ENCODE data around the gene FGFR3. TPM values are rescaled to one million over a fixed set of nuclear protein-coding genes. Genes with fewer than 3 reads are reported as not detected.

The FGFR3 gene
- total and polyA plus RNA-seq, 9 of the 15 experiments (the other 6 are each of a cell fraction or from before 2014, with no cell fraction given) = 1.2 to 60.4 (median 12.7) TPM

DNA sequence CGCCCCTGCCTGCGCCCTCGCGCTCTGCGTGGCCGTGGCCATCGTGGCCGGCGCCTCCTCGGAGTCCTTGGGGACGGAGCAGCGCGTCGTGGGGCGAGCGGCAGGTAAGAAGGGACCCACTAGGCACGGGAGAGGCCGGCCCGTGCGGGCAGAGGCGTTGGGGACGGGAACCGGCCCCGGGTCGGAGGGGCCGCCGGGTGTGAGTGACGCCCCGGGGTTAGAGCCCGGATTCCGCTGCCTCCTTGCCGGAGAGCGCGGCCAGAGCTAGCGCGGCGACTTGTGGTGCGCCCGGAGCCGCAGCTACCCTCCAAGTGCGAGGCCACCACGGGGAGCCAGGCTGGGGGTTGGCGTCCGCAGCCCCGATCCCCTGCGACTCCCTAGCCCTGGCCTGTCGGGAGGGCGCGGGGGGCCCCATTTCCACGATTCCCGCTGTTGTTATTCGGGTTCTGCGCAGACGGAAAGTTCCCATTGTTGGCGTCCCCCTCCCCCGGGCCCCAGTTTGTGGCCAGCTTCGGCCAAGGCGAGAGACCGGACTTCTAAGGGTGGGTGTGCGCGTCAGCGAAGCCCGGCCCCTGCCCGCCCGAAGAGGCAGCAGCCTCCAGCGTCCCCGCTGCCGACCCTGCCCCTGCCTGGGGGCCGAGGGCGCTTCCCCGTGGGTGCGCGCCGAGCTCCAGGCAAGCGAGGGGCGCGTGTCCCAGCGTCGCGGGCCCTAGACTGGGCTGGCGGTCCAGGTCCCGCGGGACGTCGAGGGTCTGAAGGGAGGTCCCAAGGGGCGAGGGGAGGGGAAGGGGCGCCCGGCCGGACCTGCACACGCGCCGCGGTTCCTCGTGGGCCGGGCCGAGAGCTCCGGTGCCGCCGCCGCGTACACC is 1.1 kb downstream of the FGFR3 start (continued):
- TF ChIP-seq, protein P1, sequence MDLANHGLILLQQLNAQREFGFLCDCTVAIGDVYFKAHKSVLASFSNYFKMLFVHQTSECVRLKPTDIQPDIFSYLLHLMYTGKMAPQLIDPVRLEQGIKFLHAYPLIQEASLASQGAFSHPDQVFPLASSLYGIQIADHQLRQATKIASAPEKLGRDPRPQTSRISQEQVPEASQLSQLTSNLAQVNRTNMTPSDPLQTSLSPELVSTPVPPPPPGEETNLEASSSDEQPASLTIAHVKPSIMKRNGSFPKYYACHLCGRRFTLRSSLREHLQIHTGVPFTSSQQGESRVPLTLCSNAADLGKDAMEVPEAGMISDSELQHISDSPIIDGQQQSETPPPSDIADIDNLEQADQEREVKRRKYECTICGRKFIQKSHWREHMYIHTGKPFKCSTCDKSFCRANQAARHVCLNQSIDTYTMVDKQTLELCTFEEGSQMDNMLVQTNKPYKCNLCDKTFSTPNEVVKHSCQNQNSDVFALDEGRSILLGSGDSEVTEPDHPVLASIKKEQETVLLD (IDR thresholded peaks at IDR 0.05) = no peak; the same call in 1 of the 2 replicates
- TF ChIP-seq, protein P2, sequence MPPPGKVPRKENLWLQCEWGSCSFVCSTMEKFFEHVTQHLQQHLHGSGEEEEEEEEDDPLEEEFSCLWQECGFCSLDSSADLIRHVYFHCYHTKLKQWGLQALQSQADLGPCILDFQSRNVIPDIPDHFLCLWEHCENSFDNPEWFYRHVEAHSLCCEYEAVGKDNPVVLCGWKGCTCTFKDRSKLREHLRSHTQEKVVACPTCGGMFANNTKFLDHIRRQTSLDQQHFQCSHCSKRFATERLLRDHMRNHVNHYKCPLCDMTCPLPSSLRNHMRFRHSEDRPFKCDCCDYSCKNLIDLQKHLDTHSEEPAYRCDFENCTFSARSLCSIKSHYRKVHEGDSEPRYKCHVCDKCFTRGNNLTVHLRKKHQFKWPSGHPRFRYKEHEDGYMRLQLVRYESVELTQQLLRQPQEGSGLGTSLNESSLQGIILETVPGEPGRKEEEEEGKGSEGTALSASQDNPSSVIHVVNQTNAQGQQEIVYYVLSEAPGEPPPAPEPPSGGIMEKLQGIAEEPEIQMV (tag; conservative IDR thresholded peaks at IDR 0.05; ENCODE audit: low read depth) = no peak
- TF ChIP-seq RBM39 (optimal IDR thresholded peaks at IDR 0.05; ENCODE audit: low read depth, low read length) = no peak
- TF ChIP-seq, protein P3, sequence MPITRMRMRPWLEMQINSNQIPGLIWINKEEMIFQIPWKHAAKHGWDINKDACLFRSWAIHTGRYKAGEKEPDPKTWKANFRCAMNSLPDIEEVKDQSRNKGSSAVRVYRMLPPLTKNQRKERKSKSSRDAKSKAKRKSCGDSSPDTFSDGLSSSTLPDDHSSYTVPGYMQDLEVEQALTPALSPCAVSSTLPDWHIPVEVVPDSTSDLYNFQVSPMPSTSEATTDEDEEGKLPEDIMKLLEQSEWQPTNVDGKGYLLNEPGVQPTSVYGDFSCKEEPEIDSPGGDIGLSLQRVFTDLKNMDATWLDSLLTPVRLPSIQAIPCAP (CRISPR knock-in tag; IDR thresholded peaks at IDR 0.05; ENCODE audit: borderline replicate concordance) = no peak
- TF ChIP-seq RBBP5 (IDR thresholded peaks at IDR 0.05; ENCODE audit: borderline replicate concordance, insufficient read depth, low read length, poor library complexity, severe bottlenecking) = peak; percentile 54
- TF ChIP-seq ETV5 (CRISPR knock-in tag; IDR thresholded peaks at IDR 0.05; ENCODE audit: low read depth) = no peak
- no peak for TF ChIP-seq NFRKB (IDR thresholded peaks at IDR 0.05; ENCODE audit: low read depth)
- TF ChIP-seq THRAP3 (IDR thresholded peaks at IDR 0.05; ENCODE audit: borderline replicate concordance) = no peak
- no peak for TF ChIP-seq EZH2 (IDR thresholded peaks at IDR 0.05; ENCODE audit: borderline replicate concordance, low read depth, low read length)
- TF ChIP-seq TSC22D4 (tag; IDR thresholded peaks at IDR 0.05) = no peak
- TF ChIP-seq, protein P4, sequence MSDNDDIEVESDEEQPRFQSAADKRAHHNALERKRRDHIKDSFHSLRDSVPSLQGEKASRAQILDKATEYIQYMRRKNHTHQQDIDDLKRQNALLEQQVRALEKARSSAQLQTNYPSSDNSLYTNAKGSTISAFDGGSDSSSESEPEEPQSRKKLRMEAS (CRISPR knock-in tag; IDR thresholded peaks at IDR 0.05) = no peak; the same call in 1 of the 2 replicates
- TF ChIP-seq, protein P5, sequence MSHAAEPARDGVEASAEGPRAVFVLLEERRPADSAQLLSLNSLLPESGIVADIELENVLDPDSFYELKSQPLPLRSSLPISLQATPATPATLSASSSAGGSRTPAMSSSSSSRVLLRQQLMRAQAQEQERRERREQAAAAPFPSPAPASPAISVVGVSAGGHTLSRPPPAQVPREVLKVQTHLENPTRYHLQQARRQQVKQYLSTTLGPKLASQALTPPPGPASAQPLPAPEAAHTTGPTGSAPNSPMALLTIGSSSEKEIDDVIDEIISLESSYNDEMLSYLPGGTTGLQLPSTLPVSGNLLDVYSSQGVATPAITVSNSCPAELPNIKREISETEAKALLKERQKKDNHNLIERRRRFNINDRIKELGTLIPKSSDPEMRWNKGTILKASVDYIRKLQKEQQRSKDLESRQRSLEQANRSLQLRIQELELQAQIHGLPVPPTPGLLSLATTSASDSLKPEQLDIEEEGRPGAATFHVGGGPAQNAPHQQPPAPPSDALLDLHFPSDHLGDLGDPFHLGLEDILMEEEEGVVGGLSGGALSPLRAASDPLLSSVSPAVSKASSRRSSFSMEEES (CRISPR knock-in tag; IDR thresholded peaks at IDR 0.05) = no peak
- TF ChIP-seq, protein P6, sequence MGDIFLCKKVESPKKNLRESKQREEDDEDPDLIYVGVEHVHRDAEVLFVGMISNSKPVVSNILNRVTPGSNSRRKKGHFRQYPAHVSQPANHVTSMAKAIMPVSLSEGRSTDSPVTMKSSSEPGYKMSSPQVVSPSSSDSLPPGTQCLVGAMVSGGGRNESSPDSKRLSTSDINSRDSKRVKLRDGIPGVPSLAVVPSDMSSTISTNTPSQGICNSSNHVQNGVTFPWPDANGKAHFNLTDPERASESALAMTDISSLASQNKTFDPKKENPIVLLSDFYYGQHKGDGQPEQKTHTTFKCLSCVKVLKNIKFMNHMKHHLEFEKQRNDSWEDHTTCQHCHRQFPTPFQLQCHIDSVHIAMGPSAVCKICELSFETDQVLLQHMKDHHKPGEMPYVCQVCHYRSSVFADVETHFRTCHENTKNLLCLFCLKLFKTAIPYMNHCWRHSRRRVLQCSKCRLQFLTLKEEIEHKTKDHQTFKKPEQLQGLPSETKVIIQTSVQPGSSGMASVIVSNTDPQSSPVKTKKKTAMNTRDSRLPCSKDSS (IDR thresholded peaks at IDR 0.05; ENCODE audit: low read depth, partially characterized antibody) = no peak
